Activated naive CD4-positive, alpha-beta T cell treated with anti-CD3 and anti-CD28 coated beads, Interleukin-2, amount 10 ng/mL, durations not matched to agents 7 days and 5 days (primary cell): ENCODE measurements around the gene ABCC9.
"Not testable (repeated sequence)": the region's sequence is repeated elsewhere in the genome, so short reads cannot be mapped to it uniquely, and the experiment has no call there.

Source experiments
- CTCF ChIA-PET: fragments of 350-600 bp; sonication (Branson Sonifier 250); formaldehyde crosslinking; loops from one replicate; lab custom pipeline; 2021; ENCODE audit warnings: antibody characterized with exemption; lab: Charles Lee
- DNase-seq: peaks from one replicate; pipeline ENCODE4 v3.0.0-alpha.2; 2020
- H3K27ac Mint-ChIP-seq: one replicate; pipeline ENCODE4 v1.8.0; 2021; ENCODE audit warnings: mild to moderate bottlenecking, moderate library complexity, mixed read lengths
- H3K27me3 Mint-ChIP-seq: one replicate; pipeline ENCODE4 v1.8.0; 2021; ENCODE audit warnings: mild to moderate bottlenecking, mixed read lengths
- H3K36me3 Mint-ChIP-seq: one replicate; pipeline ENCODE4 v1.8.0; 2021; ENCODE audit warnings: mixed read lengths
- H3K4me1 Mint-ChIP-seq: one replicate; pipeline ENCODE4 v1.8.0; 2021; ENCODE audit warnings: mixed read lengths
- H3K4me3 Mint-ChIP-seq: one replicate; pipeline ENCODE4 v1.8.0; 2021; ENCODE audit warnings: mild to moderate bottlenecking, moderate library complexity, mixed read lengths
- H3K9me3 Mint-ChIP-seq: one replicate; pipeline ENCODE4 v1.8.0; 2021; ENCODE audit warnings: mixed read lengths

ABCC9 gene

GRCh38 chr12:21828779-21829178, 112.4 kb downstream of the ABCC9 start:
- Mint-ChIP-seq H3K4me1 (no peaks in the 10 kb centered on the region), H3K27ac (no peak overlapping the region), H3K27me3 (no peaks in the 10 kb centered on the region), H3K36me3 (no peaks in the 10 kb centered on the region), H3K9me3 (no peaks in the 10 kb centered on the region), H3K4me3 (no peak overlapping the region)
- DNase-seq = no peak
- CTCF ChIA-PET = no interaction called here

GRCh38 chr12:21828136-21828775, 113.0 kb downstream of the ABCC9 start:
- CTCF ChIA-PET = interaction anchor here (0.6 kb wide), 1 partner anchor 1001 kb away, joined by 3 read pairs; no protein-coding TSS in a partner anchor
- no peaks in the 10 kb centered on the region for H3K4me1 Mint-ChIP-seq
- no peaks in the 10 kb centered on the region for H3K9me3 Mint-ChIP-seq
- H3K27me3 Mint-ChIP-seq = no peaks in the 10 kb centered on the region
- no peaks in the 10 kb centered on the region for H3K36me3 Mint-ChIP-seq
- H3K27ac Mint-ChIP-seq = no peak overlapping the region
- no peak for DNase-seq
- no peak overlapping the region for H3K4me3 Mint-ChIP-seq

GRCh38 chr12:21827083-21827482, 114.1 kb downstream of the ABCC9 start:
- H3K4me1 Mint-ChIP-seq = no peaks in the 10 kb centered on the region
- no peak overlapping the region for H3K4me3 Mint-ChIP-seq
- H3K9me3 Mint-ChIP-seq = no peaks in the 10 kb centered on the region
- no peak overlapping the region for H3K27ac Mint-ChIP-seq
- no peak for DNase-seq
- no peaks in the 10 kb centered on the region for H3K27me3 Mint-ChIP-seq
- CTCF ChIA-PET = no interaction called here
- no peaks in the 10 kb centered on the region for H3K36me3 Mint-ChIP-seq

- no peak overlapping the region for H3K4me3 Mint-ChIP-seq
- H3K27ac Mint-ChIP-seq = no peak overlapping the region
- CTCF ChIA-PET = no interaction called here
- DNase-seq = no peak
- H3K9me3 Mint-ChIP-seq = no peaks in the 10 kb centered on the region
- no peaks in the 10 kb centered on the region for H3K4me1 Mint-ChIP-seq
- H3K36me3 Mint-ChIP-seq = no peaks in the 10 kb centered on the region
- no peaks in the 10 kb centered on the region for H3K27me3 Mint-ChIP-seq
Measured at GRCh38 chr12:21826618-21826910, 114.7 kb downstream of the ABCC9 start.

- no peak for DNase-seq
- H3K27me3 Mint-ChIP-seq = no peaks in the 10 kb centered on the region
- no peaks in the 10 kb centered on the region for H3K4me1 Mint-ChIP-seq
- H3K9me3 Mint-ChIP-seq = no peaks in the 10 kb centered on the region
- no peaks in the 10 kb centered on the region for H3K36me3 Mint-ChIP-seq
- CTCF ChIA-PET = no interaction called here
- no peak overlapping the region for H3K4me3 Mint-ChIP-seq
- no peak overlapping the region for H3K27ac Mint-ChIP-seq
Measured at GRCh38 chr12:21825886-21826617, 115.2 kb downstream of the ABCC9 start.

GRCh38 chr12:21823581-21823980, 117.6 kb downstream of the ABCC9 start:
- H3K27me3 Mint-ChIP-seq = no peaks in the 10 kb centered on the region
- no peaks in the 10 kb centered on the region for H3K4me1 Mint-ChIP-seq
- no peak for DNase-seq
- H3K27ac Mint-ChIP-seq = no peak overlapping the region
- CTCF ChIA-PET = no interaction called here
- H3K9me3 Mint-ChIP-seq = no peaks in the 10 kb centered on the region
- no peak overlapping the region for H3K4me3 Mint-ChIP-seq
- H3K36me3 Mint-ChIP-seq = no peaks in the 10 kb centered on the region

GRCh38 chr12:21819678-21820077, 121.5 kb downstream of the ABCC9 start:
- no peaks in the 10 kb centered on the region for H3K9me3 Mint-ChIP-seq
- H3K4me1 Mint-ChIP-seq = no peaks in the 10 kb centered on the region
- no peak overlapping the region for H3K27ac Mint-ChIP-seq
- no peak for DNase-seq
- no peaks in the 10 kb centered on the region for H3K36me3 Mint-ChIP-seq
- CTCF ChIA-PET = no interaction called here
- no peak overlapping the region for H3K4me3 Mint-ChIP-seq
- no peaks in the 10 kb centered on the region for H3K27me3 Mint-ChIP-seq

- Mint-ChIP-seq H3K4me1 (no peaks in the 10 kb centered on the region), H3K4me3 (no peak overlapping the region)
- DNase-seq = no peak
Measured at GRCh38 chr12:21819236-21819635, 122.0 kb downstream of the ABCC9 start.

GRCh38 chr12:21818627-21819026, 122.6 kb downstream of the ABCC9 start:
- Mint-ChIP-seq H3K27me3 (no peaks in the 10 kb centered on the region), H3K4me3 (no peak overlapping the region), H3K9me3 (no peaks in the 10 kb centered on the region), H3K36me3 (no peaks in the 10 kb centered on the region), H3K27ac (no peak overlapping the region), H3K4me1 (no peaks in the 10 kb centered on the region)
- CTCF ChIA-PET = no interaction called here
- DNase-seq = no peak

More at GRCh38 chr12:21819236-21819635, 122.0 kb downstream of the ABCC9 start:
- no peaks in the 10 kb centered on the region for H3K36me3 Mint-ChIP-seq
- H3K9me3 Mint-ChIP-seq = no peaks in the 10 kb centered on the region
- H3K27me3 Mint-ChIP-seq = no peaks in the 10 kb centered on the region
- no peak overlapping the region for H3K27ac Mint-ChIP-seq
- CTCF ChIA-PET = no interaction called here

- Mint-ChIP-seq H3K4me1 (no peaks in the 10 kb centered on the region), H3K9me3 (no peaks in the 10 kb centered on the region), H3K27me3 (no peaks in the 10 kb centered on the region), H3K36me3 (no peaks in the 10 kb centered on the region), H3K27ac (no peak overlapping the region), H3K4me3 (no peak overlapping the region)
- CTCF ChIA-PET = no interaction called here
- DNase-seq = no peak
Measured at GRCh38 chr12:21815306-21816062, 125.7 kb downstream of the ABCC9 start.

- Mint-ChIP-seq H3K36me3 (no peaks in the 10 kb centered on the region), H3K4me1 (no peaks in the 10 kb centered on the region), H3K27me3 (no peaks in the 10 kb centered on the region), H3K4me3 (no peak overlapping the region), H3K27ac (no peak overlapping the region), H3K9me3 (peaks cover 3% of the 10 kb centered on the region)
- DNase-seq = no peak
- CTCF ChIA-PET = no interaction called here
Measured at GRCh38 chr12:21814814-21815213, 126.4 kb downstream of the ABCC9 start.

GRCh38 chr12:21814327-21814726, 126.9 kb downstream of the ABCC9 start:
- Mint-ChIP-seq H3K4me3 (no peak overlapping the region), H3K9me3 (peaks cover 3% of the 10 kb centered on the region), H3K4me1 (no peaks in the 10 kb centered on the region), H3K27me3 (no peaks in the 10 kb centered on the region), H3K36me3 (no peaks in the 10 kb centered on the region), H3K27ac (no peak overlapping the region)
- no peak for DNase-seq
- CTCF ChIA-PET = no interaction called here

GRCh38 chr12:21813751-21814150, 127.5 kb downstream of the ABCC9 start:
- Mint-ChIP-seq H3K36me3 (no peaks in the 10 kb centered on the region), H3K4me1 (no peaks in the 10 kb centered on the region), H3K4me3 (no peak overlapping the region), H3K27me3 (no peaks in the 10 kb centered on the region), H3K27ac (no peak overlapping the region), H3K9me3 (peaks cover 3% of the 10 kb centered on the region)
- CTCF ChIA-PET = no interaction called here
- DNase-seq = no peak

- no peaks in the 10 kb centered on the region for H3K4me1 Mint-ChIP-seq
- no peaks in the 10 kb centered on the region for H3K36me3 Mint-ChIP-seq
- DNase-seq = no peak
- CTCF ChIA-PET = no interaction called here
- no peak overlapping the region for H3K4me3 Mint-ChIP-seq
- no peaks in the 10 kb centered on the region for H3K27me3 Mint-ChIP-seq
- no peak overlapping the region for H3K27ac Mint-ChIP-seq
- H3K9me3 Mint-ChIP-seq = peaks cover 3% of the 10 kb centered on the region
Measured at GRCh38 chr12:21813125-21813524, 128.1 kb downstream of the ABCC9 start.

GRCh38 chr12:21812340-21812739, 128.9 kb downstream of the ABCC9 start:
- CTCF ChIA-PET, H3K27me3 Mint-ChIP-seq, H3K4me3 Mint-ChIP-seq, H3K27ac Mint-ChIP-seq, H3K9me3 Mint-ChIP-seq, DNase-seq, H3K4me1 Mint-ChIP-seq, H3K36me3 Mint-ChIP-seq: not testable (repeated sequence)
